Omental fat pad (tissue), 4 donors: ENCODE results near the gene PCARE. TPM values are rescaled to one million over a fixed set of nuclear protein-coding genes. Genes with fewer than 3 reads are reported as not detected.

Experiments used
- ATAC-seq: fragments of 150-250 bp; one replicate; pipeline ENCODE4 v1.9.1; 2016; ENCODE audit warnings: mild to moderate bottlenecking, moderate library complexity; ENCODE audit not compliant: low FRiP score
- DNase-seq: peaks from one replicate; pipeline ENCODE4 v3.0.0-alpha.2; 2019; ENCODE audit warnings: low spot score
- total RNA-seq, 4 donors: library from RNA; depleted of rRNA; stranded (reverse); fragments of >200 nt; gene quantifications; one replicate each; pipeline ENCODE4 v1.1.0, GENCODE V29; 2016
- TF ChIP-seq, protein P1 (sequence below), 3 donors: fragments of 450-650 bp; IDR thresholded peaks; one replicate each; pipeline ENCODE4 v1.5.1; 2016 to 2017; ENCODE audit warnings: antibody characterized with exemption in 3 of 3, mild to moderate bottlenecking in 3 of 3, moderate library complexity in 2 of 3

The PCARE gene
- total RNA-seq, 4 donors from 2014 or later, result 0.09 TPM; not detected in 3

- ATAC-seq (no peak), DNase-seq (no peak)
Observed at GRCh38 chr2:29040552-29040951, 33.8 kb downstream of the PCARE start.

DNA sequence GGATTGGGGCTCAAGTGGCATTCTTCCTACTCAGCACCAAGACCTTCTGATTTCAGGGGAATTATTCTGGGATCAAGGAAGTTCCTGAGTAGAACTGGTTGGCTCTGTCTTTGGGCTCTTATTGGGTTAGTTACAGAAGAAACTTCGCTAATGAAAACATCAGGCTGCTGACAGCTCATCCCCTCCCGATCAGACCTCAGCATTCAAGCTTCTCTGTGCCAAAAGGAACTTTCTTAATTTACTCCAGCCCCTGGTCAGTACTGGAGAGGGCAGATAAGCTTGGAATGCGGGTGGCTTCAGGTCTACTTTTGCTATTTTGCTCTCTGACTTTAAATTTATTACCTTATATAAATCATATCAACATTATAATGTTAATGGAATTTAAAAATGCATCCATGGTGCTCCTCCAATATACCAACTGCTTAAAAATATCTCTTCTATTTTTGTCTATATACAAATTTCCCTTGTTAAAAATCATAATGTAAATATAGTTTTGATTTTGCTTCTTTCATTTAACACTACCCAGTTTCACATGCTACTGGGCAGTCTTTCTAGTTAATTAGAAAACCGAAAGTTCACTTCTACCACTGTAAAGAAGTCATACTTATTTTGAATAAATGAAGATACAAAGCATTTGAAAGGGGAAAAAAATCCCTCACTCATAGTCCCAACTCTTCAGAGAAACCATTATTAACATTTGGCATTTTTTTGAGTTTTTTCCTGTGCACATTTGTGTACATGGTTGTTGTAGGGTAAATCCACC, 34.4 kb downstream of the PCARE start:
- TF ChIP-seq, protein P1, sequence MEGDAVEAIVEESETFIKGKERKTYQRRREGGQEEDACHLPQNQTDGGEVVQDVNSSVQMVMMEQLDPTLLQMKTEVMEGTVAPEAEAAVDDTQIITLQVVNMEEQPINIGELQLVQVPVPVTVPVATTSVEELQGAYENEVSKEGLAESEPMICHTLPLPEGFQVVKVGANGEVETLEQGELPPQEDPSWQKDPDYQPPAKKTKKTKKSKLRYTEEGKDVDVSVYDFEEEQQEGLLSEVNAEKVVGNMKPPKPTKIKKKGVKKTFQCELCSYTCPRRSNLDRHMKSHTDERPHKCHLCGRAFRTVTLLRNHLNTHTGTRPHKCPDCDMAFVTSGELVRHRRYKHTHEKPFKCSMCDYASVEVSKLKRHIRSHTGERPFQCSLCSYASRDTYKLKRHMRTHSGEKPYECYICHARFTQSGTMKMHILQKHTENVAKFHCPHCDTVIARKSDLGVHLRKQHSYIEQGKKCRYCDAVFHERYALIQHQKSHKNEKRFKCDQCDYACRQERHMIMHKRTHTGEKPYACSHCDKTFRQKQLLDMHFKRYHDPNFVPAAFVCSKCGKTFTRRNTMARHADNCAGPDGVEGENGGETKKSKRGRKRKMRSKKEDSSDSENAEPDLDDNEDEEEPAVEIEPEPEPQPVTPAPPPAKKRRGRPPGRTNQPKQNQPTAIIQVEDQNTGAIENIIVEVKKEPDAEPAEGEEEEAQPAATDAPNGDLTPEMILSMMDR (IDR thresholded peaks at IDR 0.05), result no peak
- DNase-seq (no peak), ATAC-seq (no peak)

More at GRCh38 chr2:29040552-29040951, 33.8 kb downstream of the PCARE start:
- TF ChIP-seq, protein P1 (IDR thresholded peaks at IDR 0.05), result no peak

GRCh38 chr2:29035016-29035745, 39.1 kb downstream of the PCARE start:
- ATAC-seq, result no peak
- no peak for DNase-seq
- TF ChIP-seq, protein P1 (IDR thresholded peaks at IDR 0.05), result no peak

DNA sequence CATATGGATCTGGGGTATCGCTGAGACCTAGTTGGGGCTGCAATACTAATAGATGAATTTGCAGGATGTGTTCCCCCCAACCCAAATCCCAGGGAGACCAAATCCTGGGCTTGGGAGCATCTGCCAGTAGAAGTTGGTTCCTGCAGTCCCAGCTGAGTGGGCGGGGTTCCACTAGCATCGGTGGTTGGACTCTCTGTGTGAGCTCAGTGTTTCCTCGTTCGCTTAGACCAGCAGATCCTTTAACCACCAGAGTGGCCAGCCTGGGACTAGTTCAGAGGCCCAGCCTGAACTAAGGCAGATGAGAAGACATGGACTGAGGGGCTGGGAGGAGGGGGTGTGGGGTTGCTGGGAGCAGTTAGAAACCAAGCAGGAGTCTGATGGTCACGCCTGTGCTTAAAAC, 40.7 kb downstream of the PCARE start:
- no peak for ATAC-seq
- TF ChIP-seq, protein P1 (IDR thresholded peaks at IDR 0.05), result no peak
- no peak for DNase-seq

DNA sequence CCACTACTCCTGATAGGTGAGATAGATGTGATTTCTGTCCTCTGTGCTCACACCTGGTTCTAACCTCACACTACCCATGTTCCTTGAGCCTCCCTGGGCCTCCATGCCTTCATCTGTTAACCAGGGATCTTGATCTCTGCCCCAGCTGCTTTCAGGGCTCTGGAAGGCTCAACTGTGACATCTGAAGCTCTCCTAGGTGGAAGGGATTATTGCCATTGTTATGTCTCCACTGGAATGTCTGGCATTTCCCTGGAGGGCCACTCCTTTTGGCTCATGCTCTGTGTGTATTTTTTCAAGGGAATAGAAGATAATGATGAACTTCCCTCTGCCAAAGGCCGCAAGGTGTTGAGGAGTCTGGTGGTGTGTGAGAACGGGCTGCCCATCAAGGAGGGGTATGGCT, 41.2 kb downstream of the PCARE start:
- TF ChIP-seq, protein P1 (IDR thresholded peaks at IDR 0.05), result no peak
- DNase-seq (no peak), ATAC-seq (no peak)

DNA sequence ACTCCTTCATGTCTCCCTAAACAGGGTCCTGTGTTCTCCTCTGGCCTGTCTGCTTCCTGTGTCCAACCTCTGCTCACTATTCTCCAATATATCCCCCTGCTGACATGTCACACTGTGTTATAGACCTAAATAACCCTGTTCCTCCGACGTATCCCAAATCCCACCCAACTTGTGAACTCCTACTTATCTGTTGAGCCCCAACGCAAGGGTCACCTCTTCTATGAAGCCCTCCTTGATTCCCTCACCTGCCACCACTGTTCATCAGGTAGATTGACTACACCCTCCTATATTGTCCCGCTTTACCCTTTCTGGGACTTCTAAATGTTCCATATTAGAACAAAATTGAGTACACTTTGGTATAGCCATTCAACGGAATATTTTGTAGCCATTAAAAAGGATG, 42.1 kb downstream of the PCARE start:
- TF ChIP-seq, protein P1 (IDR thresholded peaks at IDR 0.05), result no peak
- DNase-seq (no peak), ATAC-seq (no peak)
